OCI-LY3 (cell line): ENCODE measurements around the gene GALK2.

Experiments used
- H2AFZ ChIP-seq: fragments of 200-600, 300-600 bp; shearing (Covaris generic); 2 replicates; pipeline ENCODE4 v1.6.0; 2014; ENCODE audit warnings: antibody characterized with exemption, low read depth, low read length
- H3K27ac ChIP-seq: fragments of 200-600, 300-600 bp; sonication (generic); 2 replicates; pipeline ENCODE4 v1.5.1; 2014; ENCODE audit warnings: mild to moderate bottlenecking, low read length, moderate library complexity, mixed read lengths
- H3K27me3 ChIP-seq: fragments of 200-600, 300-600 bp; sonication (generic); 2 replicates; pipeline ENCODE4 v1.6.1; 2014; ENCODE audit warnings: low read depth, low read length, mixed read lengths
- H3K36me3 ChIP-seq: fragments of 200-600, 300-600 bp; sonication (generic); replicated peaks from 2 replicates; pipeline ENCODE3; 2014; ENCODE audit warnings: low read depth, low read length, mixed read lengths
- H3K4me1 ChIP-seq: fragments of 300-600, 200-600 bp; sonication (generic); 2 replicates; pipeline ENCODE4 v1.6.1; 2014; ENCODE audit warnings: low read length, mixed read lengths
- H3K4me2 ChIP-seq: fragments of 200-600, 300-600 bp; sonication (generic); 2 replicates; pipeline ENCODE4 v1.6.1; 2014; ENCODE audit warnings: low read length, mixed read lengths
- H3K4me3 ChIP-seq: fragments of 300-600, 200-600 bp; sonication (generic); 2 replicates; pipeline ENCODE4 v1.5.1; 2014; ENCODE audit warnings: antibody characterized with exemption, mild to moderate bottlenecking, low read length, moderate library complexity
- H3K79me2 ChIP-seq: fragments of 300-600, 200-600 bp; shearing (Covaris generic); 2 replicates; pipeline ENCODE4 v1.6.1; 2014; ENCODE audit warnings: mild to moderate bottlenecking, low read length, mixed read lengths
- H3K9ac ChIP-seq: fragments of 300-600, 200-600 bp; shearing (Covaris generic); 2 replicates; pipeline ENCODE4 v1.6.0; 2014; ENCODE audit warnings: mild to moderate bottlenecking, low read length, moderate library complexity
- H3K9me3 ChIP-seq: fragments of 200-600, 300-600 bp; shearing (Covaris generic); 2 replicates; pipeline ENCODE4 v1.6.1; 2014; ENCODE audit warnings: low read length, mixed read lengths; ENCODE audit not compliant: insufficient read depth
- H4K20me1 ChIP-seq: fragments of 200-600, 300-600 bp; sonication (generic); 2 replicates; pipeline ENCODE4 v1.6.1; 2016; ENCODE audit warnings: low read length, mixed read lengths; ENCODE audit not compliant: insufficient read depth
- CTCF ChIP-seq: fragments of 200-600, 300-600 bp; sonication (generic); IDR thresholded peaks from 2 replicates; pipeline ENCODE4 v1.5.1; 2014; ENCODE audit warnings: antibody characterized with exemption, low read length, low read depth
- EZH2phosphoT487 ChIP-seq: fragments of 200-600 bp; shearing (Covaris generic); IDR thresholded peaks from 2 replicates; pipeline ENCODE4 v1.6.1; 2018; ENCODE audit warnings: antibody characterized with exemption, mixed run types, low read depth

Gene GALK2

GRCh38 chr15:49239105-49239504 is 69.1 kb downstream of the GALK2 start:
- no peak overlapping the region for H3K9ac ChIP-seq
- no peak overlapping the region for H3K4me2 ChIP-seq
- H3K4me3 ChIP-seq, result no peak overlapping the region
- H3K27ac ChIP-seq, result no peak overlapping the region
- H3K9me3 ChIP-seq, result no peaks in the 10 kb centered on the region
- H3K79me2 ChIP-seq, result no peaks in the 10 kb centered on the region
- peaks cover 4% of the 10 kb centered on the region for H3K4me1 ChIP-seq
- H2AFZ ChIP-seq, result no peak overlapping the region
- no peak for TF ChIP-seq CTCF
- TF ChIP-seq EZH2phosphoT487, result no peak
- H3K36me3 ChIP-seq, result no peaks in the 10 kb centered on the region
- H3K27me3 ChIP-seq, result no peaks in the 10 kb centered on the region
- no peaks in the 10 kb centered on the region for H4K20me1 ChIP-seq

GRCh38 chr15:49242820-49243219 is 72.8 kb downstream of the GALK2 start:
- TF ChIP-seq CTCF (no peak), EZH2phosphoT487 (no peak)
- Histone ChIP-seq H3K27me3 (no peaks in the 10 kb centered on the region), H3K27ac (no peak overlapping the region), H3K4me2 (no peak overlapping the region), H3K36me3 (no peaks in the 10 kb centered on the region), H3K9ac (no peak overlapping the region), H3K79me2 (no peaks in the 10 kb centered on the region), H4K20me1 (no peaks in the 10 kb centered on the region), H3K4me3 (no peak overlapping the region), H3K4me1 (no peaks in the 10 kb centered on the region), H3K9me3 (no peaks in the 10 kb centered on the region), H2AFZ (no peak overlapping the region)

- H3K27ac ChIP-seq, result no peak overlapping the region
- no peaks in the 10 kb centered on the region for H3K9me3 ChIP-seq
- H3K9ac ChIP-seq, result no peak overlapping the region
- H2AFZ ChIP-seq, result no peak overlapping the region
- no peak overlapping the region for H3K4me3 ChIP-seq
- no peaks in the 10 kb centered on the region for H4K20me1 ChIP-seq
- no peaks in the 10 kb centered on the region for H3K36me3 ChIP-seq
- H3K79me2 ChIP-seq, result no peaks in the 10 kb centered on the region
- TF ChIP-seq CTCF (no peak), EZH2phosphoT487 (no peak)
- H3K4me1 ChIP-seq, result no peaks in the 10 kb centered on the region; the same call in 1 of the 2 replicates
- H3K4me2 ChIP-seq, result no peak overlapping the region
- H3K27me3 ChIP-seq, result no peaks in the 10 kb centered on the region
Observed at GRCh38 chr15:49247556-49248110, 77.6 kb downstream of the GALK2 start.

DNA sequence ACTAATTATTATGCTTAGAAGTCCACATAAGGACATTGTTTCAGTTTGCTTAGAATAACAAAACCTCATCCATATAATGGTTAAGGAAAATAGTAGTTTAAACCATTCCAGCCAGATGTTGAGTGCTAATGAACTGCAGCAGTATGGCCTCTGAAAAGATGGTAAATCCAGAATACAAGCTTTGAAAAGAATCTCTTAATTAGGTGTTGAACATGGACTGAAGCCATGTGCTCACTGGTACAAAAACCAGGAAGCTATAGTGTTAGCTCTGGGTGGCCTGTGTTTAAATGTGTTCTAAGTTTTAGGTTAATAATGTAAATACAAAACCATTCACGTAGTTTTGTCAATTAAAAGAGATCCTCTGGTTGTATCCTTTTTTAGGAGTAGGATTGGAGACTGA is 78.2 kb downstream of the GALK2 start:
- Histone ChIP-seq H3K9me3 (no peaks in the 10 kb centered on the region), H2AFZ (no peak overlapping the region), H3K9ac (no peak overlapping the region), H3K4me3 (no peak overlapping the region), H3K4me2 (no peak overlapping the region), H3K79me2 (no peaks in the 10 kb centered on the region), H3K27ac (no peak overlapping the region), H4K20me1 (no peaks in the 10 kb centered on the region), H3K27me3 (no peaks in the 10 kb centered on the region), H3K4me1 (peaks cover 4% of the 10 kb centered on the region), H3K36me3 (no peaks in the 10 kb centered on the region)
- no peak for TF ChIP-seq EZH2phosphoT487
